Measurements from ENCODE around the gene NCOR1.

NCOR1 gene

GRCh38 chr17:16025202-16025601 lies 190.1 kb downstream of the NCOR1 start:
- DNase-seq, result no peak

- no peak for DNase-seq
Observed at GRCh38 chr17:16023881-16024280, 191.5 kb downstream of the NCOR1 start.

GRCh38 chr17:16019347-16019746 lies 196.0 kb downstream of the NCOR1 start:
- no peak for DNase-seq

GRCh38 chr17:16013943-16014407 lies 201.4 kb downstream of the NCOR1 start:
- no peak for DNase-seq

GRCh38 chr17:16007439-16007838 lies 207.9 kb downstream of the NCOR1 start:
- no peak for DNase-seq

GRCh38 chr17:16005636-16006035 lies 209.7 kb downstream of the NCOR1 start:
- DNase-seq, result no peak

GRCh38 chr17:16003841-16004240 lies 211.5 kb downstream of the NCOR1 start:
- DNase-seq, result no peak

GRCh38 chr17:16002708-16003260 lies 212.6 kb downstream of the NCOR1 start:
- no peak for DNase-seq

- DNase-seq, result no peak
Observed at GRCh38 chr17:16001226-16001897, 214.0 kb downstream of the NCOR1 start.

- no peak for DNase-seq
Observed at GRCh38 chr17:15999974-16000827, 215.1 kb downstream of the NCOR1 start.

GRCh38 chr17:15999141-15999973 lies 216.0 kb downstream of the NCOR1 start, which contains the start of the genes TTC19 and ZSWIM7:
Gene TTC19, plus strand, starts transcription at chr17:15999824. Its CDS starts 25 bp downstream, at chr17:15999849.
Gene ZSWIM7, minus strand, starts transcription at chr17:15999704. Its CDS starts 110 bp downstream, at chr17:15999594.
- peak; percentile 69 for DNase-seq

GRCh38 chr17:15998031-15998562 lies 217.2 kb downstream of the NCOR1 start:
- no peak for DNase-seq

- no peak for DNase-seq
Observed at GRCh38 chr17:15996322-15996721, 219.0 kb downstream of the NCOR1 start.

- no peak for DNase-seq
Observed at GRCh38 chr17:15981646-15982580, 233.4 kb downstream of the NCOR1 start.

GRCh38 chr17:15981208-15981607 lies 234.1 kb downstream of the NCOR1 start:
- no peak for DNase-seq

Data from DMS 273 treated with DMSO at 0.1 percent for 48 hours (cell line).